Liver (tissue), 9 donors: ENCODE data around the gene PPP1R3D. TPM values are rescaled to one million over a fixed set of nuclear protein-coding genes. Genes with fewer than 3 reads are reported as not detected.

ENCODE experiments used
- DNase-seq: peaks from one replicate; pipeline ENCODE4 v3.0.0-alpha.2; 2017; ENCODE audit warnings: low spot score
- H3K27ac ChIP-seq, 2 donors: one replicate each; pipeline ENCODE4 v1.7.0; 2013; ENCODE audit warnings: inconsistent platforms in 2 of 2, low read length in 2 of 2, control low read depth in 1 of 2, low read depth in 1 of 2, mild to moderate bottlenecking in 1 of 2
- H3K27me3 ChIP-seq, 4 donors: one replicate each; pipeline versions ENCODE4 v1.6.1 to v1.7.0; 2013; ENCODE audit warnings: low read length in 3 of 4, inconsistent platforms in 1 of 4, mild to moderate bottlenecking in 1 of 4, moderate library complexity in 1 of 4; ENCODE audit not compliant: control insufficient read depth in 4 of 4, insufficient read depth in 4 of 4
- H3K36me3 ChIP-seq, 4 donors: one replicate each; pipeline versions ENCODE4 v1.6.1 to v1.7.0; 2013; ENCODE audit warnings: low read length in 3 of 4, mild to moderate bottlenecking in 3 of 4, low read depth in 1 of 4, moderate library complexity in 1 of 4; ENCODE audit not compliant: control insufficient read depth in 4 of 4, insufficient read depth in 3 of 4
- H3K4me1 ChIP-seq, 4 donors: one replicate each; pipeline versions ENCODE4 v1.6.1 to v1.7.0; 2013; ENCODE audit warnings: low read length in 3 of 4, mild to moderate bottlenecking in 3 of 4, moderate library complexity in 1 of 4; ENCODE audit not compliant: control insufficient read depth in 4 of 4, insufficient read depth in 4 of 4
- H3K4me3 ChIP-seq, 3 donors: one replicate each; pipeline versions ENCODE4 v1.6.1 to v1.7.0; 2013; ENCODE audit warnings: low read length in 3 of 3, control low read depth in 1 of 3, low read depth in 1 of 3, mild to moderate bottlenecking in 1 of 3
- H3K9ac ChIP-seq, 2 donors: one replicate each; pipeline ENCODE4 v1.7.0; 2013; ENCODE audit warnings: low read length in 2 of 2, mild to moderate bottlenecking in 2 of 2, moderate library complexity in 2 of 2, control low read depth in 1 of 2, low read depth in 1 of 2
- H3K9me3 ChIP-seq, 4 donors: one replicate each; pipeline versions ENCODE4 v1.6.1 to v1.7.0; 2013; ENCODE audit warnings: low read length in 3 of 4; ENCODE audit not compliant: control insufficient read depth in 4 of 4
- EGR1 ChIP-seq, 2 donors: IDR thresholded peaks; 2 replicates each; pipeline ENCODE4 v1.6.1; 2016 to 2018; ENCODE audit warnings: antibody characterized with exemption in 2 of 2, low read depth in 2 of 2
- FOXA1 ChIP-seq: IDR thresholded peaks from 2 replicates; pipeline ENCODE4 v1.6.1; 2016; ENCODE audit warnings: antibody characterized with exemption
- GABPA ChIP-seq, 2 donors: IDR thresholded peaks in 1 of 2; conservative IDR thresholded peaks in 1 of 2; 2 replicates each; pipeline ENCODE4 v1.6.1; 2016; ENCODE audit warnings: antibody characterized with exemption in 2 of 2, mild to moderate bottlenecking in 1 of 2, moderate library complexity in 1 of 2
- HNF4G ChIP-seq: IDR thresholded peaks from 2 replicates; pipeline ENCODE4 v1.6.1; 2016; ENCODE audit warnings: antibody characterized with exemption
- JUND ChIP-seq, 2 donors: IDR thresholded peaks; 2 replicates each; pipeline ENCODE4 v1.6.1; 2016; ENCODE audit warnings: antibody characterized with exemption in 2 of 2
- MAX ChIP-seq: IDR thresholded peaks from 2 replicates; pipeline ENCODE4 v1.6.1; 2016; ENCODE audit warnings: antibody characterized with exemption
- NR2F2 ChIP-seq: IDR thresholded peaks from 2 replicates; pipeline ENCODE4 v1.6.1; 2016; ENCODE audit warnings: antibody characterized with exemption
- RAD21 ChIP-seq, 2 donors: IDR thresholded peaks; 2 replicates each; pipeline ENCODE4 v1.6.1; 2016; ENCODE audit warnings: antibody characterized with exemption in 2 of 2, mild to moderate bottlenecking in 2 of 2
- REST ChIP-seq: IDR thresholded peaks from 2 replicates; pipeline ENCODE4 v1.6.1; 2016; ENCODE audit warnings: antibody characterized with exemption, mild to moderate bottlenecking
- SP1 ChIP-seq: IDR thresholded peaks from 2 replicates; pipeline ENCODE4 v1.6.1; 2018; ENCODE audit warnings: antibody characterized with exemption, mild to moderate bottlenecking
- TAF1 ChIP-seq: conservative IDR thresholded peaks from 2 replicates; pipeline ENCODE4 v1.6.1; 2016; ENCODE audit warnings: antibody characterized with exemption, mild to moderate bottlenecking
- YY1 ChIP-seq: IDR thresholded peaks from 2 replicates; pipeline ENCODE4 v1.6.1; 2016; ENCODE audit warnings: antibody characterized with exemption, mild to moderate bottlenecking
- WGBS: extraction: QIAGEN DNeasy Blood & Tissue Kit; methylation state at CpG from one replicate; pipeline ENCODE4 v1.1.7; 2013; 5-methylcytosine and 5-hydroxymethylcytosine counted together
- polyA plus RNA-seq, 2 donors: library from polyadenylated mRNA; stranded (reverse) in 1 of 2; unstranded in 1 of 2; fragments of 200-250 nt in 1 of 2; fragments of >200 nt in 1 of 2; fragmentation: Nextera tagmentation in 1 of 2; extraction: Ambion mirVana in 1 of 2; gene quantifications; one replicate each; pipeline versions ENCODE4 v1.2.1 to v1.2.3, GENCODE V29; 2013 to 2015
- total RNA-seq, 2 donors: library from RNA; depleted of rRNA; stranded (reverse); fragments of >200 nt; gene quantifications; one replicate each; pipeline ENCODE4 v1.2.3, GENCODE V29; 2014
- TF ChIP-seq, protein P1 (sequence below): IDR thresholded peaks from 2 replicates; pipeline ENCODE4 v1.6.1; 2016; ENCODE audit warnings: antibody characterized with exemption
- TF ChIP-seq, protein P2 (sequence below): fragments of 150-350 bp; IDR thresholded peaks from 2 replicates; pipeline ENCODE4 v1.5.1; 2017; ENCODE audit warnings: improper control_type of control experiment, low read depth, low read length; ENCODE audit not compliant: missing input control
- TF ChIP-seq, protein P3 (sequence below): IDR thresholded peaks from 2 replicates; pipeline ENCODE4 v1.6.1; 2016; ENCODE audit warnings: antibody characterized with exemption
- donor health status: healthy.
- donor health status: healthy.
- donor health status: healthy.
- donor health status: healthy.
- donor health status: healthy.

The PPP1R3D gene
- total and polyA plus RNA-seq, 4 donors: 0.28 to 2.2 (median 1.0) TPM

DNA sequence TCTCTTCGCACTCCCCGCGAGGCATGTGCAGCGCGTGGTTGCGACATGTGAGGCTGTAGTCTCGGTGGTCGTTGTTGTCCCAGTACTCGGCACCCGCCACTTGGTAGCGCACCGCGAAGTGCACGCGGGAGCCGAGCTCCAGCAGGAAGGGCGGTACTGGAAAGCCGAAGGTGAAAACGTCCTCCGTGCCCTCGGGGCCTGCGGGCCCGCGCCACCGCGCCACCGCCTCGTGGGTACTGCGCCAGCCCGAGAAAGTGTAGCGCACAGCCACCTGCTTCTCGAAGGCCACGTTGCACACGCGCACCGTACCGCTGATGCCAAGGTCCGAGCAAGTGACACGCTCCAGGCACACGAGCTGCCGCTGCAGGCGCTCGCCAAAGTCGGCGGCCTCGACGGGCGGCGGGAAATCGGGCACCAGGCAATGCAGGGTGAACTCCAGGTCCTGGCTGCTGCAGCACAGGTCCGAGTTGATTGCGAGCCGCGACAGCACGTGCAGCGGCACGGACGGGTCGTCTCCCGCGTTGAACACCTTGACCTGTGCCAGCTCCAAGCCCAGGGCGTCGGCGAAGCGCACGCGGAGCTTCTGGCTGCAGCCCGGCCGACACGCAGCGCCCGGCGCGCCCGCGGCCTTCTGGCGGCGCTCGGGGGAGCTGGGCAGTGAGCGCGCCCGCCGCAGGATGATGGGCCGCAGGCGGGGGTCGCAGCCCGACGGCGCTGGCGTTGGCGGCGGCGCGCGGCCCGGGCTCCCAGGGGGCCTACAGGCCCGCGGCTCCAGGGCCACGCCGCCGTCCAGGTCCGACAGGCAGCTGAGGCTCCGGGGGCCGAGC, 840 bp downstream of the PPP1R3D start (continued):
- TF ChIP-seq MAX: no peak
- TF ChIP-seq FOXA1: no peak
- TF ChIP-seq JUND (IDR thresholded peaks at IDR 0.05): no peak
- TF ChIP-seq, protein P1, sequence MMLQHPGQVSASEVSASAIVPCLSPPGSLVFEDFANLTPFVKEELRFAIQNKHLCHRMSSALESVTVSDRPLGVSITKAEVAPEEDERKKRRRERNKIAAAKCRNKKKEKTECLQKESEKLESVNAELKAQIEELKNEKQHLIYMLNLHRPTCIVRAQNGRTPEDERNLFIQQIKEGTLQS: no peak

DNA sequence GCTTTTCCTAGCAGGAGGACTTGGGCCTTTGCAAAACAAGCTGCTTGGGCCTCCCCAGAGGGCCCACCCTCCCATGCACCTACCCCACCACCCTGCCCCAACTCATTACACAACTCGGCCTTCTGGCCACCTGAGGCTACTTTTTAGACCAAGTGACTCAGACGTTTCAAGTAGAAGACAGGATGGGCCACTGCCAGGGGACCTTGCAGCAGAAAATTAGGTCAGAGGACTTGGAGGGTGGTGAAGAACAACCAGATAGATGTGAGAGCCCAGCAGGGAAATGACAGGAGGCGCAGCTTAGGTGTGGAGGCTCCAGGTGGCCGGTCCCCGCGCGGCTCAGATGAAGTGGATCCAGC, 1.4 kb downstream of the PPP1R3D start:
- H3K9ac ChIP-seq: no peak overlapping the region
- no peak for DNase-seq
- TF ChIP-seq YY1 (no peak), HNF4G (no peak)
- H3K36me3 ChIP-seq: peaks cover 0 to under 1% (median 0%) of the 10 kb centered on the region in 4 donors
- no peak overlapping the region for H3K4me3 ChIP-seq
- 82% methylated on average over 7 of the region's 7 CpGs for WGBS
- peaks cover 0 to 2% (median 0%) of the 10 kb centered on the region in 4 donors for H3K9me3 ChIP-seq
- no peaks in the 10 kb centered on the region for H3K27me3 ChIP-seq
- H3K4me1 ChIP-seq: peaks cover 8 to 22% (median 18%) of the 10 kb centered on the region in 4 donors
- H3K27ac ChIP-seq: no peak overlapping the region

- peaks cover 0 to under 1% (median 0%) of the 10 kb centered on the region in 4 donors for H3K27me3 ChIP-seq
- no peak overlapping the region for H3K9ac ChIP-seq
- WGBS: 80% methylated on average over 4 of the region's 4 CpGs
- DNase-seq: no peak
- H3K4me3 ChIP-seq: no peak overlapping the region
- TF ChIP-seq HNF4G: no peak
- TF ChIP-seq NR2F2: no peak
- TF ChIP-seq, protein P1: no peak
- no peak for TF ChIP-seq TAF1
- TF ChIP-seq YY1: no peak
- TF ChIP-seq MAX: no peak
- TF ChIP-seq, protein P2, sequence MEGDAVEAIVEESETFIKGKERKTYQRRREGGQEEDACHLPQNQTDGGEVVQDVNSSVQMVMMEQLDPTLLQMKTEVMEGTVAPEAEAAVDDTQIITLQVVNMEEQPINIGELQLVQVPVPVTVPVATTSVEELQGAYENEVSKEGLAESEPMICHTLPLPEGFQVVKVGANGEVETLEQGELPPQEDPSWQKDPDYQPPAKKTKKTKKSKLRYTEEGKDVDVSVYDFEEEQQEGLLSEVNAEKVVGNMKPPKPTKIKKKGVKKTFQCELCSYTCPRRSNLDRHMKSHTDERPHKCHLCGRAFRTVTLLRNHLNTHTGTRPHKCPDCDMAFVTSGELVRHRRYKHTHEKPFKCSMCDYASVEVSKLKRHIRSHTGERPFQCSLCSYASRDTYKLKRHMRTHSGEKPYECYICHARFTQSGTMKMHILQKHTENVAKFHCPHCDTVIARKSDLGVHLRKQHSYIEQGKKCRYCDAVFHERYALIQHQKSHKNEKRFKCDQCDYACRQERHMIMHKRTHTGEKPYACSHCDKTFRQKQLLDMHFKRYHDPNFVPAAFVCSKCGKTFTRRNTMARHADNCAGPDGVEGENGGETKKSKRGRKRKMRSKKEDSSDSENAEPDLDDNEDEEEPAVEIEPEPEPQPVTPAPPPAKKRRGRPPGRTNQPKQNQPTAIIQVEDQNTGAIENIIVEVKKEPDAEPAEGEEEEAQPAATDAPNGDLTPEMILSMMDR: no peak
- no peak for TF ChIP-seq GABPA (IDR thresholded peaks at IDR 0.05 in 1 of 2, conservative IDR thresholded peaks at IDR 0.05 in 1 of 2)
- peaks cover 8 to 23% (median 20%) of the 10 kb centered on the region in 4 donors for H3K4me1 ChIP-seq
- H3K9me3 ChIP-seq: peaks cover 0 to 2% (median 0%) of the 10 kb centered on the region in 4 donors
- H3K36me3 ChIP-seq: no peaks in the 10 kb centered on the region
- H3K27ac ChIP-seq: no peak overlapping the region
Observed at GRCh38 chr20:59938221-59938620, 1.9 kb downstream of the PPP1R3D start.

GRCh38 chr20:59937150-59937549, 3.0 kb downstream of the PPP1R3D start:
- no peak overlapping the region for H3K27ac ChIP-seq
- WGBS: 86% methylated on average over 3 of the region's 3 CpGs
- H3K36me3 ChIP-seq: no peaks in the 10 kb centered on the region
- H3K27me3 ChIP-seq: peaks cover 0 to 8% (median 0%) of the 10 kb centered on the region in 4 donors
- no peak for DNase-seq
- no peak overlapping the region for H3K4me3 ChIP-seq
- H3K9me3 ChIP-seq: peaks cover 0 to 2% (median 0%) of the 10 kb centered on the region in 4 donors
- peaks cover 8 to 23% (median 22%) of the 10 kb centered on the region in 4 donors for H3K4me1 ChIP-seq
- H3K9ac ChIP-seq: no peak overlapping the region
- TF ChIP-seq MAX: no peak
- no peak for TF ChIP-seq YY1
- TF ChIP-seq, protein P3, sequence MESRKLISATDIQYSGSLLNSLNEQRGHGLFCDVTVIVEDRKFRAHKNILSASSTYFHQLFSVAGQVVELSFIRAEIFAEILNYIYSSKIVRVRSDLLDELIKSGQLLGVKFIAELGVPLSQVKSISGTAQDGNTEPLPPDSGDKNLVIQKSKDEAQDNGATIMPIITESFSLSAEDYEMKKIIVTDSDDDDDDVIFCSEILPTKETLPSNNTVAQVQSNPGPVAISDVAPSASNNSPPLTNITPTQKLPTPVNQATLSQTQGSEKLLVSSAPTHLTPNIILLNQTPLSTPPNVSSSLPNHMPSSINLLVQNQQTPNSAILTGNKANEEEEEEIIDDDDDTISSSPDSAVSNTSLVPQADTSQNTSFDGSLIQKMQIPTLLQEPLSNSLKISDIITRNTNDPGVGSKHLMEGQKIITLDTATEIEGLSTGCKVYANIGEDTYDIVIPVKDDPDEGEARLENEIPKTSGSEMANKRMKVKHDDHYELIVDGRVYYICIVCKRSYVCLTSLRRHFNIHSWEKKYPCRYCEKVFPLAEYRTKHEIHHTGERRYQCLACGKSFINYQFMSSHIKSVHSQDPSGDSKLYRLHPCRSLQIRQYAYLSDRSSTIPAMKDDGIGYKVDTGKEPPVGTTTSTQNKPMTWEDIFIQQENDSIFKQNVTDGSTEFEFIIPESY: no peak
- TF ChIP-seq SP1: no peak
- no peak for TF ChIP-seq EGR1 (IDR thresholded peaks at IDR 0.05; ENCODE audit: low read depth in 2 of 2)
- TF ChIP-seq TAF1: no peak
- TF ChIP-seq FOXA1: no peak
- TF ChIP-seq REST: no peak
- no peak for TF ChIP-seq RAD21 (IDR thresholded peaks at IDR 0.05)
